ENCODE data around the gene NOSIP.

Gene NOSIP

DNA sequence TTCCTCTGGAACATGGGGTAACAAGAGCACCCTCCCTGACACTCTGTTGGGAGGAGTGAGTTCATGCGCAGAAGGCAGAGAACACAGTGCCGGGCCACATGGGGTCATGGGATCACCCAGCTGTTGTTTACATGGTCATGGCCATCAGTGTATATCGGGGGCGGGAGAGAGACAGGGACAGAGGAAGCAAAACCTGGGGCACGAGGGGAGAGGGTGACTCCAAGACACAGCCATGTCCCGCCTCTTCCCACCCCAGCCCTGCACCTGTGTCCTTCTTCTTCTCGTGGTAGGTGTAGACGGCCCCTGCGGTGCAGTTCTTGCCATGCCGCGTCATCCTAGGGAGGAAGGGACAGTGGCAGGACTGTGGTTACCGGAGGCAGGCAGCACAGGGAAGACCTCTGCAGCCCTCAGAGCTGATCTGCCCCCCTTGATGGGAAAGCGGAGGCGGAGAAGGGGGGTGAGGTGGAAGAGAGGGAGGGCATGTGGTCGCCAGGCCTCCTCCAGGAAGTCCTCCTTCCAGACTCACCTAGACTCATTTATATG, 19.9 kb downstream of the NOSIP start:
- H3K4me3 ChIP-seq (ENCODE audit: low read length): no peak overlapping the region
- TF ChIP-seq, protein P1, sequence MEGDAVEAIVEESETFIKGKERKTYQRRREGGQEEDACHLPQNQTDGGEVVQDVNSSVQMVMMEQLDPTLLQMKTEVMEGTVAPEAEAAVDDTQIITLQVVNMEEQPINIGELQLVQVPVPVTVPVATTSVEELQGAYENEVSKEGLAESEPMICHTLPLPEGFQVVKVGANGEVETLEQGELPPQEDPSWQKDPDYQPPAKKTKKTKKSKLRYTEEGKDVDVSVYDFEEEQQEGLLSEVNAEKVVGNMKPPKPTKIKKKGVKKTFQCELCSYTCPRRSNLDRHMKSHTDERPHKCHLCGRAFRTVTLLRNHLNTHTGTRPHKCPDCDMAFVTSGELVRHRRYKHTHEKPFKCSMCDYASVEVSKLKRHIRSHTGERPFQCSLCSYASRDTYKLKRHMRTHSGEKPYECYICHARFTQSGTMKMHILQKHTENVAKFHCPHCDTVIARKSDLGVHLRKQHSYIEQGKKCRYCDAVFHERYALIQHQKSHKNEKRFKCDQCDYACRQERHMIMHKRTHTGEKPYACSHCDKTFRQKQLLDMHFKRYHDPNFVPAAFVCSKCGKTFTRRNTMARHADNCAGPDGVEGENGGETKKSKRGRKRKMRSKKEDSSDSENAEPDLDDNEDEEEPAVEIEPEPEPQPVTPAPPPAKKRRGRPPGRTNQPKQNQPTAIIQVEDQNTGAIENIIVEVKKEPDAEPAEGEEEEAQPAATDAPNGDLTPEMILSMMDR (IDR thresholded peaks at IDR 0.05; ENCODE audit: insufficient read depth, low read depth, low read length, missing control alignments): no peak
- DNase-seq (ENCODE audit: low read depth): no peak

DNA sequence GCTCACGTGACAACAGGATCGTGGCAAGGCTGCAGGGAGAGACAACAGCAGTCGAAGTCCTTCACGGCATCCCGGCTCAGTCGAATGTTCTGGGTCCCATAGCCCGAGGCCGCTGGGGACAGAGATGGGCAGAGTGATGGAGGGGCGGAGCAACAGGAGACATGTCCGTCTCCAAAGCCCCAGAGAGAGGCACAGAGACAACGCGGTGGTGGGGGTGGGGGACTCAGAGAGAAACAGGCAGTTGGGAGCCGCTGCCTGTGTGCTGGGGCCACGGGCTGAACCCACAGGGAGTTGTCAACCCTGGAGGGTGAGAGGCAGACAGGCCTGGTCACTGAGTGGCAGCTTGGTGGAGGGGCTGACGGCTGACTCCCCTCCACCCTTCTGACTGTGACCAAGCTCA, 20.4 kb downstream of the NOSIP start:
- H3K4me3 ChIP-seq (ENCODE audit: low read length): no peak overlapping the region
- no peak for DNase-seq (ENCODE audit: low read depth)
- TF ChIP-seq, protein P1 (IDR thresholded peaks at IDR 0.05; ENCODE audit: insufficient read depth, low read depth, low read length, missing control alignments): no peak

DNA sequence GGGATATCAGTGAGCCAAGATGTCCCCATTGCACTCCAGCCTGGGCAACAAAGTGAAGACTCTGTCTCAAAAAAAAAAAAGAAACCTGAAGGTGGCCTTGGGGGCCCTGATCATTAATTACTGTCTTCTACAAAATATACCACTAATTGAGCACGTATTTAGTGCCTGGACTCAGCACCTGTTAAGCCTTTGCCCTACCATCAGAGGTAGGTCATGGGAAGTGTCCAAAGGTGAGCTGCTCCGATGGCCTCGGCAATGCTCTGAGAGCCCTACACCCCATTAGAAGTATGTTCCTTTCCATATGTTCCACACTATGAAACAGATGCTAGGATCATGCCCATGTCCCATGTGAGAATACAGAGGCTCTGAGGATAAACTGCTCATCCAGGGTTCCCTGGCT, 20.9 kb downstream of the NOSIP start:
- H3K4me3 ChIP-seq (ENCODE audit: low read length): no peak overlapping the region
- TF ChIP-seq, protein P1 (IDR thresholded peaks at IDR 0.05; ENCODE audit: insufficient read depth, low read depth, low read length, missing control alignments): no peak
- no peak for DNase-seq (ENCODE audit: low read depth)

DNA sequence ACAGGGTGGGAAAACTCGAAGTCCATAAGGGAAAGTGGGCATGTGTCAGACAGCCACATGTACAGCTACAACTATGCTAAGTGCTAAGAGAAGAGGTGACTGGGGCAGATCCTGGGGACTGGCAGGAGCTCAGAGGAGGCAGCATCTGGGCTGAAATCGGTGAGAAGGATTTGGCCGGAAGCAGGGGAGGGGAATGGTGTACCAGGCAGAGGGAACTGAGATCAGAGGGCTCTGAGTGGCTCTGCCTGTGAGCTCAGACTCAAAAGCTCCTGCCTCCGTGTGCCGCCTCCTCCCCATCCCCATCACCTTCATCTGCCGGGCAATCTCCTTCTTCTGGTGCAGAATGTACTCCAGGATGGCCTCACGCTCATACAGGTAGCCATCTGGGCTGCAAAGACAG, 21.8 kb downstream of the NOSIP start:
- DNase-seq (ENCODE audit: low read depth): no peak
- TF ChIP-seq, protein P1 (IDR thresholded peaks at IDR 0.05; ENCODE audit: insufficient read depth, low read depth, low read length, missing control alignments): no peak
- no peak overlapping the region for H3K4me3 ChIP-seq (ENCODE audit: low read length)

DNA sequence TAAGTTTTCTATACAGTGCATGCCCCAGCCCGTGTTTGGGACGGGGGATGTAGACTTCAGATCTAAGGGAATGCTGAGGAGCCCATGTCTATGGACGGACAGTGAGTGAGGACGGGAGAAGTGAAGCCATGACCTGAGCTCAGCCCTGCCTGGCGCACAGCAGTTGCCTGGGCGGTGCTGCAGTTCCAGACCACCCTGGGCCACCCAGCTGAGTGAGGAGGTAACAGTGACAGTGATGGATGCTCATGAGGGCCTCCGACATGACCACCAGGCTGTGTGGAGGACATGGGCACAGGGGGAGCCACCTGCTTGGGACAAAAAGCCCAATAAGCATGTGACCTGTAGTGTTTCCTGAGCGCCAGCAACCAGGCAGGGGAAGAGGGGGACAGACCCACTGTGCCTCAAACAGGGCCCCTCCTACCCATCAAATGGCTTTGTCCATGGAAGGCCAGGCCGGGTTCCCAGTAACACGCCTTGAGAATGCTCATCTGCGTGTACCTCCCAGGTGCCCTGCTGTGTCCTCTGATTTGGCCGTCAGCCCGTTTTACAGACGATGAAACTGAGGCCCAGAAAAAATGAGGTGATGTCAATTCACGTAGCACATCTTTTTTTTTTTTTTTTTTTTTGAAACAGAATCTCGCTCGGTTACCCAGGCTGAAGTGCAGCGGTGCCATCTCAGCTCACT, 22.6 kb downstream of the NOSIP start:
- TF ChIP-seq, protein P1 (IDR thresholded peaks at IDR 0.05; ENCODE audit: insufficient read depth, low read depth, low read length, missing control alignments): no peak
- no peak for DNase-seq (ENCODE audit: low read depth)
- no peak overlapping the region for H3K4me3 ChIP-seq (ENCODE audit: low read length)

DNA sequence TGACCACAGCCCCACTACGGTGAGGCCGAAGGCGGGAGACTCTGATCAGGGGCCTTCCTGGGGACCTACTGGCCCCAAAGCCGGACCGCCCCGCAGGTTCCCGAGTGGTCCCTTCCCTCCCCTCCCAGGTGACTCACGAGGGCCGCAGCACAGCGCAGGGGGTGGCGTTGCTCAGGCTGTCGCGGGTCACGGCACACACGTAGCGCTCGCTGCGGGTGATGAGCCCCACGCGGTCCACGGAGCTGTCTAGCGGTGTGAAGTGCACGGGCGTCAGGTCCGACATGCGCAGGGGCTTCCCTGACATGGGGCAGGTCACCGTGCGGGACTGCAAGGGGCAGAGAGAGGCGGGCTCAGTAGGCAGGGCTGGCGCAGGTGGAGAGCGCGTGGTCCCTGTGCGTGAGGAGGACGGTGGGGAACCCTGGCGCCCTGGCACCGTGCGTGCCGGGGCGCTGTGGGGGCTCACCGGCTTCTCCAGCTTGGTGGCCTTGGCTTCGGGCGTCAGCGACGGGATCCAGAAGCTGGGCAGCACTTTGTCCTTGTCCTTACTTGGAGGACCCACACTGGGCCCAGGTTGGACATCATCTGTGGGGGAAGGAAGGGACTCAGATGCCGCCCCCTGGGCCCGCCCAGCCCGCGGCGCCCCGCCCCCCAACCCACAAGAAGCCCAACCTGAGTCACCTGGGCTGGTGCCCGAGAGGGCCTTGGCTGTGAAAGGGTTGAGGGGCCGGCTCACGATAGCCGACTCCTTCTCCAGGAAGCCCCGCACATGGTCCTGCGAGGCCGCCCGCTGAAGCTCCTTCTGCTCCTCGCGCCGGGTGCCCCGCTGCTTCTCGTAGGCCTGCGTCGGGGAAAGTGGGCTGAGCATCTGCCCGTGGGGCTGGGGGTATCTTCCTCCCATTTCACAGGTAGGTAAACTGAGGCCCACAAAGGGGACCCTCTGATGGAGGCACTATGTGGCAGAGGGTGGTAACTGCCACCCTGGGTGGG, 23.7 kb downstream of the NOSIP start:
- TF ChIP-seq, protein P1 (IDR thresholded peaks at IDR 0.05; ENCODE audit: insufficient read depth, low read depth, low read length, missing control alignments): no peak
- no peak for DNase-seq (ENCODE audit: low read depth)
- no peak overlapping the region for H3K4me3 ChIP-seq (ENCODE audit: low read length)

Data from epithelial cell of esophagus (primary cell).